Activated T-cell treated with anti-CD3 and anti-CD28 coated beads, Interleukin-2, amount 50 U/mL, for 72 hours (primary cell): ENCODE measurements around the gene DDX49. TPM values are rescaled to one million over a fixed set of nuclear protein-coding genes. Genes with fewer than 3 reads are reported as not detected.
A peak's percentile ranks its signal among the peaks of the same experiment; 100 is the strongest.

ENCODE experiments used
- ATAC-seq, 2 donors: fragments of 150-1000 bp; cut with Tn5 transposase; replicated peaks in 1 of 2; 2 replicates each; pipeline ENCODE4 v1.10.0; 2021; ENCODE audit warnings: moderate library complexity in 2 of 2, mild to moderate bottlenecking in 1 of 2
- DNase-seq, 2 donors: peaks; one replicate each; pipeline ENCODE4 v3.0.0; 2021 to 2022; ENCODE audit warnings: mixed read lengths in 1 of 2
- H3K27ac Mint-ChIP-seq: one replicate; pipeline ENCODE4 v1.8.0; 2022; ENCODE audit warnings: mild to moderate bottlenecking, moderate library complexity, mixed read lengths
- H3K27me3 Mint-ChIP-seq: one replicate; pipeline ENCODE4 v1.8.0; 2022; ENCODE audit warnings: low read depth, mixed read lengths
- H3K36me3 Mint-ChIP-seq, 2 donors: one replicate each; pipeline ENCODE4 v1.8.0; 2022; ENCODE audit warnings: mixed read lengths in 2 of 2, mild to moderate bottlenecking in 1 of 2; ENCODE audit not compliant: insufficient read depth in 2 of 2
- H3K4me1 Mint-ChIP-seq: one replicate; pipeline ENCODE4 v1.8.0; 2022; ENCODE audit warnings: low read depth, mixed read lengths
- H3K4me3 Mint-ChIP-seq, 2 donors: one replicate each; pipeline ENCODE4 v1.8.0; 2022; ENCODE audit warnings: mild to moderate bottlenecking in 2 of 2, mixed read lengths in 2 of 2, moderate library complexity in 2 of 2
- H3K9me3 Mint-ChIP-seq, 2 donors: one replicate each; pipeline ENCODE4 v1.8.0; 2022; ENCODE audit warnings: mixed read lengths in 2 of 2
- total RNA-seq, 2 donors: library from RNA; stranded (reverse); gene quantifications; one replicate each; pipeline ENCODE4 v1.2.3, GENCODE V29; 2022

DDX49 gene, protein sequence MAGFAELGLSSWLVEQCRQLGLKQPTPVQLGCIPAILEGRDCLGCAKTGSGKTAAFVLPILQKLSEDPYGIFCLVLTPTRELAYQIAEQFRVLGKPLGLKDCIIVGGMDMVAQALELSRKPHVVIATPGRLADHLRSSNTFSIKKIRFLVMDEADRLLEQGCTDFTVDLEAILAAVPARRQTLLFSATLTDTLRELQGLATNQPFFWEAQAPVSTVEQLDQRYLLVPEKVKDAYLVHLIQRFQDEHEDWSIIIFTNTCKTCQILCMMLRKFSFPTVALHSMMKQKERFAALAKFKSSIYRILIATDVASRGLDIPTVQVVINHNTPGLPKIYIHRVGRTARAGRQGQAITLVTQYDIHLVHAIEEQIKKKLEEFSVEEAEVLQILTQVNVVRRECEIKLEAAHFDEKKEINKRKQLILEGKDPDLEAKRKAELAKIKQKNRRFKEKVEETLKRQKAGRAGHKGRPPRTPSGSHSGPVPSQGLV
- 10 to 100 TPM; 46.4 to 68.5 TPM for total RNA-seq

DNA sequence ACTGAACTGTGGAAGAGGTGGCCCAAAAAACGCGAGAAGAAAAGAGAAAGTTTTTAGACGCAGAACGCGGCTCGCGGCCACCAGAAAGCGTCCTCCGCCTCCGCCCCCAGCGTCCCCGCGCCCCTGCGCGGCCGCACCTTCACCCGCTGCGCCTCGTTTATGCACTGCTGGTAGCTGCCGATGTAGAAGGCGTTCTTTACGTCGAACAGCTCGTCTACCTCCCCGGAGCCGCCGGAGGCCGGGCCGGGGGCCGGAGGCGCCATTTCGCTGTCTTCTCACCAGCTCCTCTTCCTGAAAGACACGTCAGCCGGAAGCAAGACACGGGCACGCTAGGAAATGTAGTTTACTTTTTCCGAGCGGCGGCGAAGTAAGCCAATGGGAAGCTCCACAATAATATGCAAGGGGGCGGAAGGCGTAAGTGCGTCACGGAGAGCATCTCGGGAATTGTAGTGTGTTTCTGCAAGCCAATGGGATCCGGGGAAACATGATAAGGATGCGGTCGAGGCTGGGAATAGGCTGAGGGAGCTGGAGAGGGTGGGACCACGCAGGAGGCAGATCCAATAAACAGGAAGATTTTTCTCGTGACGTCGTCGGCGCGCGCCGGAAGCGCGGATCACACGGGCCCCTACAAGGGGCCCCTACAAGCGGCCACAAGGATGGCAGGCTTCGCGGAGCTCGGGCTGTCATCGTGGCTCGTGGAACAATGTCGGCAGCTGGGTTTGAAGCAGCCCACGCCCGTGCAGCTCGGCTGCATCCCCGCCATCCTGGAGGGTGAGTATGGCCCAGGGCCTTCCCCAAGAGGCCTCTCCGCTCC lies at the start of gene DDX49, which contains the start of gene COPE:
Gene DDX49, plus strand, starts transcription at position 630 of the 814 bp plus-strand sequence. Its CDS starts 27 bp downstream, at position 657.
Gene COPE, minus strand, starts transcription at position 302 of the 814 bp plus-strand sequence. Its CDS starts 39 bp downstream, at position 263.
- H3K9me3 Mint-ChIP-seq: no peaks in the 10 kb centered on the region
- H3K4me1 Mint-ChIP-seq: peaks cover 37% of the 10 kb centered on the region
- ATAC-seq (peak; percentile 94 to 95), DNase-seq (peak; percentile 97 to 98)
- H3K4me3 Mint-ChIP-seq: peak within 1 kb of the TSS; percentile 94 to 97
- peak within 1 kb of the TSS; percentile 91 for H3K27ac Mint-ChIP-seq
- no peaks in the 10 kb centered on the region for H3K27me3 Mint-ChIP-seq
- H3K36me3 Mint-ChIP-seq: peaks cover 7 to 18% of the 10 kb centered on the region in 2 donors

DNA sequence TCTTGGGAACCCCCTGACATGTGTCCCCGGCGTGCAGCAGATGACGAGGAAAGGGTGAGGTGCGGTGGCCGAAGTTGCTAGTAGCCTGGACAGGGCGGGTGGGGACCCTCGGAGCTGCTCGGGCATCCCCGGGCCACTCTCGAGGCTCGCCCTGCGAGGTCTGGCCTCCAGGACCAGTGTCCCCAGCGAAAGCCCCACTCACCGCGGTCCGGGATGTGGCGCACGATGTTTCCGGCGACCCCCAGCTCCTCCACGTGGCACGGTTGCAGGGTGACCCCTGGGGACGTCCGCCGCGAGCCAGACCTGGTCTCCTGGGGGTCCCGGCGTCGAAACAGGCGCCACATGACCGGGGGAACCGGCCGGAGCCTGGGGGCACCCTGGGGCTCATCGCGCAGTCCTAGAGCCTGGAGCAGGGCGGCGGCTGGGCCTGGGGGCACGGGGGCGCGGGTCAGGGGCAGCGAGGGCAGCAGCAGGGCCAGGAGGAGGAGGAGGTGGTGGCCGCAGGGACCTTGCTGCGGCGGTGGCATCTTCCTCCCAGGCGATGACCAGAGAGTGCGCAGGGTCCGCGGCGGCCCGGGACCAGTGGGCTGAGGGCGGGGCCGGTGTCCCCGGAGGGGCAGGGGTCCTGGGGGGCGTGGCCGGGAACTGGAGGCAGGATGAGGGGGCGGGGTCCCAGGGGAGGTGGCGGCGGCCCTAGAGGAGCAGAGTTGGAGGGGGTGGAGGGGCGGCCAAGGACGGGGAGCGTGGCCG lies 49.6 kb upstream of the DDX49 start:
- ATAC-seq (no peak), DNase-seq (no peak)
- Mint-ChIP-seq H3K27ac (no peak overlapping the region), H3K9me3 (no peaks in the 10 kb centered on the region), H3K27me3 (peaks cover 15% of the 10 kb centered on the region), H3K4me3 (no peak overlapping the region), H3K4me1 (peaks cover 20% of the 10 kb centered on the region), H3K36me3 (peaks cover 0 to 3% of the 10 kb centered on the region in 2 donors)

DNA sequence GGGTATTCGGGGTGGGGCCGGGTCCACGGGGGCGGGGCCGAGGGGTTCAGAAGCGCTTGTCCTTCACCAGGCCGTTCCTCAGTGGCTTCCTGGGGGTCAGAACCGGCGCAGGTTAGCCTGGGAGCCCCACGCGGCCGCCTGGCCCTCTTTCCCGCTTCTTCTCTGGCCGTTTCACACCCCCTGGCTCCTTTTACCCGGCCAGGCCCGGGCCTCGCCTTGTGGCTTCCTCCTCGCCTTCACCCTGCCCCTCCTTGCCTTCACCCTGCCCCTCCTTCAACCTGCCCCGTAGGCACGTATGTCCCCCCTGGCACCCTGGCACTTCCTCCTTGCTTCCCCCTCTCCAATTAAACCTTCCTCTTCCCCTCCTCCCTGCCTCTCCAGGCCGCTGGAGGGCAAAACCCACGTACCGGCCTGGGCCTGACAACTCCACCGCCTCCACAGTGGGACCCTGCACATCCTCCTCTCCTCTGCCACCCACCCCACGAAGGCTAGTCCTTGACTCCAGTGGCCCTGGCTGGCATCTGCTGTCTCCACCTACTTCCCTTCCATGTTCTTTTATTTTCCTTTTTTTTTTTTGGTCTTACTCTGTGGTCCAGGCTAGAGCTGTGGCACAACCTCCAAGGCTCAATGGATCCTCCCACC lies 48.9 kb upstream of the DDX49 start:
- H3K4me3 Mint-ChIP-seq: no peak overlapping the region
- peak overlapping the region; percentile 27 for H3K27ac Mint-ChIP-seq
- peaks cover 15% of the 10 kb centered on the region for H3K27me3 Mint-ChIP-seq
- H3K36me3 Mint-ChIP-seq: peaks cover 0 to 3% of the 10 kb centered on the region in 2 donors
- DNase-seq (no peak), ATAC-seq (no peak)
- H3K9me3 Mint-ChIP-seq: no peaks in the 10 kb centered on the region
- H3K4me1 Mint-ChIP-seq: peaks cover 20% of the 10 kb centered on the region

DNA sequence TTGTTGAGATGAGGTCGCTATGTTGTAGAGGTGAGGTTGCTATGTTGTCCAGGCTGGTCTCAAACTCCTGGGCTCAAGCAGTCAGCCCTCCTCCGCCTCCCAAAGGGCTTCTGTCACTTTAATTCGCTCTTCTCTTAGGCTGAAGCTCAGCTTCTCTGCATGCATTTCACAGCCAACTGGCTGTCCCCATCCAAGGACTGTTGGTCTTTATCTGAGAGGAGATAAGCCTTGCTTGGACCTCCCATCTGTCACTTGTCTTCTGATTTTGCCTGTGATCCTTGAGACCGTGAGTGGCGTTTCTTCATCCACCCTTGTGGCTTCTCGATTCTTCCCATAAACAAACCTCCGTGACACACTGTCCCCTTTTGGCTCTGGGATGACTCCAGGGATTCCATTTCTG lies 48.0 kb upstream of the DDX49 start:
- no peak for ATAC-seq
- Mint-ChIP-seq H3K27me3 (peaks cover 15% of the 10 kb centered on the region), H3K27ac (no peak overlapping the region), H3K4me3 (no peak overlapping the region), H3K9me3 (no peaks in the 10 kb centered on the region), H3K4me1 (peaks cover 15% of the 10 kb centered on the region), H3K36me3 (peaks cover 0 to 3% of the 10 kb centered on the region in 2 donors)
- no peak for DNase-seq

DNA sequence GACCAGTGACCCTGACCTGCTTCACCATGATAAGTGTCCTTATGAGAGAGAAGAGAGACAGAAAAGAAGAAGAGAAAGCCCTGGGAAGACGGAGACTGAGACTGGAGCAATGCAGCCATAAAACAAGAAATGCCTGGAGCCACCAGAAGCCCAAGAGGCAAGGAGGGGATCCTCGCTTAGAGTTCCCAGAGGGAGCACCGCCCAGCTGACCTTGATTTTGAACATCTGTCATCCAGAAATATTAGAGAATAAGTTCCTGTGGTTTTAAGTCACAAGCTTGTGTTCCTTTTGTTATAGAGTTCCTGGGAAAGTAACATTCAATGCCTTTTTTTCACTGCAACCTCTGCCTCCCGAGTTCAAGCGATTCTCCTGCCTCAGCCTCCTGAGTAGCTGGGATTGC lies 43.8 kb upstream of the DDX49 start:
- H3K36me3 Mint-ChIP-seq: no peaks in the 10 kb centered on the region
- ATAC-seq (no peak), DNase-seq (no peak)
- H3K4me3 Mint-ChIP-seq: no peak overlapping the region
- no peaks in the 10 kb centered on the region for H3K9me3 Mint-ChIP-seq
- H3K27ac Mint-ChIP-seq: no peak overlapping the region
- peaks cover 13% of the 10 kb centered on the region for H3K27me3 Mint-ChIP-seq
- H3K4me1 Mint-ChIP-seq: peaks cover 13% of the 10 kb centered on the region

DNA sequence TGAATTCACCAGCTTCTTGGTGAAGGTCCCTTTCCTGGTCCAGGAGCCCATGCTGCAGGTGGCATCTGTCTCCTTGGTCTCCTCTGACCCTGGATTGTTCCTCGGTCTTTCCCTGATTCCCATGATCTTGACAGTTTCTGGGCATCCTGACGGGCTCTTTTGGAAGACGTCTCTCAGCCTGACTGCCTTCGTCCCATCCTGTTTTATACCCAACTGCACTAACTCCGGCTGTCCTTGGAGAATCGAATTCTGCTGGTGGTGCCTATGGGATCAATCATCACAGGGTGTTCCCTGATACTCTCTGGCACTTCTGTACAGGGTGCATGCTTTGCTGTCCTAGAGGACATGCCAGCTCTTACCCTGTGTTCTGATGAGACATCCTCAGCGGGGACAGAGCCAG lies 42.6 kb upstream of the DDX49 start:
- no peaks in the 10 kb centered on the region for H3K36me3 Mint-ChIP-seq
- H3K27ac Mint-ChIP-seq: no peak overlapping the region

DNA sequence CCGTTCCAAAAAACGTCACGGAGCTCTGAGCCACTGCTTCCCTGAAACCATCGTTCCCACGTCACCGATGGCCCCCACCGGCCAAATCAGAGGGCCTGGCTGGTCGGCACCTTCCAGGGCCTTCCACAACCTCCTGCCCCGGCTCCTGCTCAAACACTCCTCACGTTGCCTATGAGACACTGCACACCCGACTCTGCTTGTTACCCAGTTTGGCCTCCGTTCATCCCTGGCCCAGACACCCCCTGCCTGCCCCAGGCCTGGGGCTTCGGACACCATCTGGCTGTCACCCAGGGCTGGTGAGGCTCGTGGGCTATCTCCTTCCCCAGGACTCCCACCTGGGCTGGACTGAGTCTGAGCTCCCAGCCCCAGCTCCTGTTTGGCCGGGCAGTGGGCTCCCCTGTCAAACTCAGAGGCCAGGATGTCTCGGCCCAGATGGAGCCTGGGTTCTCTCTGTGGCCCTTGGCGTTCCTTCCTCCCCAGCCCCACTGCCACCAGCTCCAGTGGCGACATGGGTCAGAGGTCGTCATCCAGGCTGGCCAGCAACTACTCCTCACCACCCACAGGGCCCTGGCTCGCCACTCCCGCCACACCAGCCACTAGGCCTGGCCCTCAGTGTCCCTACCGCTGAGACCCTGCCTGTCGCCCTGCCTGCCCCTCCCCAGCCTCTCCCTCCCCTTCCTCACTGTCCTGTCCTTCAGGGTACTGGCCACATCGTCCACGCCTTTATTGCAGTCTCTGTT lies 41.3 kb upstream of the DDX49 start:
- no peak overlapping the region for H3K27ac Mint-ChIP-seq
- H3K27me3 Mint-ChIP-seq: no peaks in the 10 kb centered on the region
- H3K9me3 Mint-ChIP-seq: no peaks in the 10 kb centered on the region
- no peaks in the 10 kb centered on the region for H3K36me3 Mint-ChIP-seq
- H3K4me1 Mint-ChIP-seq: no peaks in the 10 kb centered on the region
- no peak overlapping the region for H3K4me3 Mint-ChIP-seq
- ATAC-seq (no peak), DNase-seq (no peak)

More for the DNA sequence above, 42.6 kb upstream of the DDX49 start:
- Mint-ChIP-seq H3K4me1 (peaks cover 2% of the 10 kb centered on the region), H3K4me3 (no peak overlapping the region), H3K27me3 (peaks cover 1% of the 10 kb centered on the region), H3K9me3 (no peaks in the 10 kb centered on the region)
- ATAC-seq (no peak), DNase-seq (no peak)

DNA sequence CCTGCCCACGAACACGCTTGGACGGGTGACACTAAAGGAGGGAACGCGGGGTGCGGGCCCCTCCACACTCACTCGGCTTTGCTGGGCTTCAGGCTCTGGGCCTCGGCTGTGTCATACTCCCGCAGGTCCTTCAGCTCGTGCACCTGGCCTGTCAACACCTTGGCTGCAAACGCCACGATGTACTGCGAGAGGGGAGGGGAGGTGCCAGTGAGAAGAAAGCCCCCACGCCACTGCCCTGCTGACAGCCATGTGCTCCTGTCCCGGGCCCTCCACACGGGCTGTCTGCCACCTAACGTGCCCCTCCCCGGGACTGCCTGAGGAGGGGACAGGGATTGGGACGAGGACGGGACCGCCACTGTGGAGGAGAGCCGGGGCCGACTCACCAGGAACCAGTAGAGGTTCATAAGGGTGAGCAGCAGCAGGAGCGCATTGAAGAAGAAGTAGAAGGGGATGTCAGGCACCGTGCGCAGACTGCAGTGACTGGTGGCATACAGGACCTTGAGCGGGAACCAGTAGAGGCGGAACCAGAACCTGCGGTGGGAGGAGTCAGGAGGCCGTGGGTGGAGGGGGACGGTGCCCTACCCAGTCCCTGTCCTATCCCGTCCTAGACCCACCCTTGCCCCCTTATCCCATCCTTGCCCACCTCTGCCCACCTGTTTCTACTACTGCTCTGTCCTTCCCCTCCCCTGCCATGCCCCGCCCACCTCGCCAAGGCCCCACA lies 40.5 kb upstream of the DDX49 start:
- Mint-ChIP-seq H3K36me3 (no peaks in the 10 kb centered on the region), H3K27ac (no peak overlapping the region), H3K9me3 (no peaks in the 10 kb centered on the region), H3K4me1 (no peaks in the 10 kb centered on the region), H3K27me3 (no peaks in the 10 kb centered on the region), H3K4me3 (no peak overlapping the region)
- peak; percentile 6 to 17 for ATAC-seq
- no peak for DNase-seq

DNA sequence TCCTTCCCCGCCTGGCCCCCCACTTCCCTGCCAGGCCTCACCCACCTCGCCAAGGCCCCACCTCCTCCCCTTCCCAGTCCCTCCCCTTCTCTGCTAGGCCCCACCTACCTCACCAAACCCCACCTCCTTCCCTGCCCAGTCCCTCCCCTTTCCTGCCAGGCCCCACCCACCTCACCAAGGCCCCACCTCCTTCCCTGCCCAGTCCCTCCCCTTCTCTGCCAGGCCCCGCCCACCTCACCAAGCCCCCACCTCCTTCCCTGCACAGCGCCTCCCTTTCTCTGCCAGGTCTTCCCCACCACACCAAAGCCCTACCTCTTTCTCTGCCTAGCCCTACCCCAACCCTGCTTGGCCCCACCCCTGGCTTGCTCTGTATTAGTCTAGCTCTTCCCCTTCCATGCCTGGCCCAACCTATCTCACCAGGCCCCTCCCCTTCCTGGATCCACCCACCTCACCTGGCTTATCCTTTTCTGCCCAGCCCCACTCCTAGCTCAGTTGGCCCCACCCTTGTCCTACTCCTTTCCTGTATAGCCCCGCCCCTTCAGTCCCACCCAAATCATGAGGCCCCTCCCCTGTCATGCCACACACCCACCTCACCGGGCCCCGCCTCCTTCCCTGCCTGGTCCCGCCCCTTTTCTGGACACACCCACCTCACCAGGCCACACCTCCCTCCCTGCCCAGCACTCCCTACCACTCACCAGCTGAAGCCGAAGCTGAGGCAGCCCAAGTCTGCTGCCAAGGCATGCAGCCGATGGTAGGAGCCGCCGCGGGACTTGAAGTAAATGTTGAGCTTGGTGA lies 39.7 kb upstream of the DDX49 start:
- DNase-seq (peak in 1 of 2 donors; percentile 31), ATAC-seq (peak; percentile 48 to 54)
- Mint-ChIP-seq H3K36me3 (no peaks in the 10 kb centered on the region), H3K27ac (no peak overlapping the region), H3K4me3 (no peak overlapping the region), H3K4me1 (no peaks in the 10 kb centered on the region), H3K27me3 (no peaks in the 10 kb centered on the region), H3K9me3 (no peaks in the 10 kb centered on the region)

DNA sequence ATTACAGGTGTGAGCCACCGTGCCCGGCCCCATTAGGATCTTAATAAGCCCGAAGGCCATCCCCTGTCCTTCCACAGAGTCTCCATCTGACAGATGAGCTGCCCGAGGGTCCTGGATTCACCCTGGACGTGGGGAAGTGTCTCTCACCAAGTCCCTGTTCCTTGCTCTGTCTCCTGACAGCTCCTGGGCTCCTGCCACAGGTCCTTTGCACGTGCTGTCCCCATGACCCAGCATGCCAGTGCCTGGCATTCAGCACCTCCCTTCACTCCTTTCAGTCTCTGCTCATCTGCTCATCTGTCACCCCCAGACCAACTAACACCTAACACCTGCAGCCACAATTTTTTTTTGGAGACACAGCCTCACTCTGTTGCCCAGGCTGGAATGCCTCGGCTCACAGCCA lies 38.0 kb upstream of the DDX49 start:
- no peak overlapping the region for H3K4me3 Mint-ChIP-seq
- H3K4me1 Mint-ChIP-seq: no peaks in the 10 kb centered on the region
- H3K27me3 Mint-ChIP-seq: no peaks in the 10 kb centered on the region
- H3K9me3 Mint-ChIP-seq: no peaks in the 10 kb centered on the region
- DNase-seq (no peak), ATAC-seq (no peak)
- no peak overlapping the region for H3K27ac Mint-ChIP-seq
- no peaks in the 10 kb centered on the region for H3K36me3 Mint-ChIP-seq
